IPS-18c (cell line): Measurements from ENCODE around the gene NOC2L.

Experiments used
- H3K4me3 ChIP-seq: 2 replicates; pipeline ENCODE4 v1.7.0; 2013; ENCODE audit warnings: low read depth, mild to moderate bottlenecking, low read length, moderate library complexity; ENCODE audit not compliant: insufficient read depth
- H3K9me3 ChIP-seq: one replicate; pipeline ENCODE4 v1.6.1; 2013; ENCODE audit warnings: mild to moderate bottlenecking, low read length, moderate library complexity; ENCODE audit not compliant: control insufficient read depth, insufficient read depth

The NOC2L gene

GRCh38 chr1:941015-941587 is 18.0 kb downstream of the NOC2L start:
- peak overlapping the region; percentile 43; the same call in 1 of the 2 replicates for H3K4me3 ChIP-seq
- no peaks in the 10 kb centered on the region for H3K9me3 ChIP-seq

- Histone ChIP-seq H3K4me3 (peak overlapping the region; percentile 43), H3K9me3 (no peaks in the 10 kb centered on the region)
These were observed 18.7 kb downstream of the NOC2L start for GRCh38 chr1:940107-941014.

GRCh38 chr1:939511-940106 is 19.4 kb downstream of the NOC2L start:
- Histone ChIP-seq H3K9me3 (no peaks in the 10 kb centered on the region), H3K4me3 (peak overlapping the region; percentile 11; the same call in 1 of the 2 replicates)

- Histone ChIP-seq H3K9me3 (no peaks in the 10 kb centered on the region), H3K4me3 (no peak overlapping the region)
These were observed 20.2 kb downstream of the NOC2L start for GRCh38 chr1:938711-939489.

- H3K9me3 ChIP-seq = no peaks in the 10 kb centered on the region
These were observed 20.9 kb downstream of the NOC2L start for GRCh38 chr1:938088-938683.

GRCh38 chr1:937521-937920 is 21.5 kb downstream of the NOC2L start:
- no peaks in the 10 kb centered on the region for H3K9me3 ChIP-seq
- H3K4me3 ChIP-seq = no peak overlapping the region

More at GRCh38 chr1:938088-938683, 20.9 kb downstream of the NOC2L start:
- no peak overlapping the region for H3K4me3 ChIP-seq

- Histone ChIP-seq H3K4me3 (no peak overlapping the region), H3K9me3 (no peaks in the 10 kb centered on the region)
These were observed 22.4 kb downstream of the NOC2L start for GRCh38 chr1:936348-937264.

- Histone ChIP-seq H3K9me3 (no peaks in the 10 kb centered on the region), H3K4me3 (peak overlapping the region; percentile 34; the same call in 1 of the 2 replicates)
These were observed 23.3 kb downstream of the NOC2L start for GRCh38 chr1:935751-936231.

GRCh38 chr1:934991-935750 is 23.9 kb downstream of the NOC2L start:
- Histone ChIP-seq H3K9me3 (no peaks in the 10 kb centered on the region), H3K4me3 (peak overlapping the region; percentile 34)

GRCh38 chr1:933603-933940 is 25.5 kb downstream of the NOC2L start:
- no peak overlapping the region for H3K4me3 ChIP-seq
- H3K9me3 ChIP-seq = no peaks in the 10 kb centered on the region

- Histone ChIP-seq H3K9me3 (no peaks in the 10 kb centered on the region), H3K4me3 (no peak overlapping the region)
These were observed 26.1 kb downstream of the NOC2L start for GRCh38 chr1:932776-933602.

GRCh38 chr1:932173-932510 is 26.9 kb downstream of the NOC2L start:
- no peak overlapping the region for H3K4me3 ChIP-seq
- H3K9me3 ChIP-seq = no peaks in the 10 kb centered on the region

- Histone ChIP-seq H3K9me3 (no peaks in the 10 kb centered on the region), H3K4me3 (no peak overlapping the region)
These were observed 27.5 kb downstream of the NOC2L start for GRCh38 chr1:931380-932172.

GRCh38 chr1:930633-931138 is 28.4 kb downstream of the NOC2L start:
- Histone ChIP-seq H3K9me3 (no peaks in the 10 kb centered on the region), H3K4me3 (no peak overlapping the region)
